SK-MEL-5 (cell line): ENCODE data around the gene ATL1. TPM values are rescaled to one million over a fixed set of nuclear protein-coding genes. Genes with fewer than 3 reads are reported as not detected.

ENCODE experiments used
- DNase-seq: peaks from one replicate; pipeline ENCODE4 v3.0.0-alpha.2; 2016; ENCODE audit warnings: low read depth, low spot score
- in situ Hi-C: cut with HindIII; loops from 2 replicates; pipeline ENCODE4 v1.10.0; 2016; ENCODE audit warnings: low sequenced_read_pairs, high pct_unique_total_duplicates, low pct_unique_long_range_greater_than_20kb
- small RNA-seq, 2 experiments: library from RNA; depleted of rRNA; stranded (forward); fragments of <200 nt; gene quantifications; one replicate each; pipeline ENCODE3, GENCODE V24; 2014
- total RNA-seq: library from RNA; depleted of rRNA; stranded (reverse); fragments of >200 nt; shearing (Covaris generic); gene quantifications from 2 replicates; pipeline ENCODE4 v1.2.3, GENCODE V29; 2014; rRNA removed

Gene ATL1
- total RNA-seq, 1 experiment from 2014 or later: 4.5 TPM

DNA sequence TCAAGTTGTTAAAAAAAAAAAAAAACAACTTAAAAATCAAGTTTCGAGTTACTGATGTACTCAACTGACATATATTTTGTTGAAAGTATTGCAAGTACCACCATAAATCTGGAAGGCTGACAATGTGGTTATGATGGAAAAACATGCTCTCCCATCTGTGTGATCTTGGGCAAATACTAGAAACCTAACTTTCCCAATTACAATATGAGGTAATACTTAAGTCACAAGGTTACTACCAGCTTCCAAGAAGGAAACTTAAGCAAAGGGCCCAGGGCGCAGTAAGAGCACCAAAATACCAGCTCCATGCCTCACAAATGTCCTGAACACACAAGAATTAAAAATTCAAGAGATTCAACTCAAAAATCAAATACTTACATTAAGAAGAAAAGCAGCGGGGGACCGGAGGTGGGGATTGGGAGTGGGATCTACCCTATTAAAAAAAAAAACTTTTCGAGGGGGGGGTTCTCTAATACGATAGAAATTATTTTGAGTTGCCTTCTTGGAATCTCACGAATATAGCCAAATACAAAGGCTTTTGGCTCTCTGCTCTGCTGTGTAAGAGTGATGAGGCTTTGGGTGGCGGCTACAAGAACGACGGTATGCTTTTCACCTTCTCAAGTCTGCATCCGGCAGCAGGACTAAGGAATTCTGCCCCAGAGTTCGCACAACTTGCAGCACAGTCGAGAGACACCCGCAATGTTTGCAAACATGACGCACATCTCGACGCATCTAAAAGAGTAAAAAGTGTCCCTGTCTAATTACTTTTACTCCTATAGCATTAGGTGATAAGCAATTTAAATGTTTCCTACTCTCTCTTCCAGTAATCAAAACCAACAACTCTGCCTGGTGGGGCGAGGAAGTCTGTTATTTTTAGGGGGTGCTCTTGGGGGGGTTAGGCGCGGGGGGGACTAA lies 107.1 kb downstream of the ATL1 start:
- peak; percentile 59 for DNase-seq
- in situ Hi-C loops: no loop called here

DNA sequence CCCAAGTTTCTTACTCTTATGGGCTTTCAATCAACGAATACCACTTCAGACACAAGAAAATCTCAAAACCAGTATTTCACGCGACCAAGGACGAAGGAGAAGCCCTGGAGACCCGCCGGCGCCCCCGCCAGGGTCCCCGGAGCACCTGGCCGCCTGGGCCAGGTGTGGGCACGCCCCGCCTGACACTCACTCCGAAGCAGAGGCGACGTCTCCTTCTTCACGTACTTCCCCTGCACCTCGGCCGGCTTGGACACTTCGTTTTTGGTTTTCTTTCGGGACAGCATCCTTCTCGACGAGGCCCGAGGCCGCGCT lies 107.7 kb downstream of the ATL1 start:
- in situ Hi-C loops: no loop called here
- DNase-seq: no peak

DNA sequence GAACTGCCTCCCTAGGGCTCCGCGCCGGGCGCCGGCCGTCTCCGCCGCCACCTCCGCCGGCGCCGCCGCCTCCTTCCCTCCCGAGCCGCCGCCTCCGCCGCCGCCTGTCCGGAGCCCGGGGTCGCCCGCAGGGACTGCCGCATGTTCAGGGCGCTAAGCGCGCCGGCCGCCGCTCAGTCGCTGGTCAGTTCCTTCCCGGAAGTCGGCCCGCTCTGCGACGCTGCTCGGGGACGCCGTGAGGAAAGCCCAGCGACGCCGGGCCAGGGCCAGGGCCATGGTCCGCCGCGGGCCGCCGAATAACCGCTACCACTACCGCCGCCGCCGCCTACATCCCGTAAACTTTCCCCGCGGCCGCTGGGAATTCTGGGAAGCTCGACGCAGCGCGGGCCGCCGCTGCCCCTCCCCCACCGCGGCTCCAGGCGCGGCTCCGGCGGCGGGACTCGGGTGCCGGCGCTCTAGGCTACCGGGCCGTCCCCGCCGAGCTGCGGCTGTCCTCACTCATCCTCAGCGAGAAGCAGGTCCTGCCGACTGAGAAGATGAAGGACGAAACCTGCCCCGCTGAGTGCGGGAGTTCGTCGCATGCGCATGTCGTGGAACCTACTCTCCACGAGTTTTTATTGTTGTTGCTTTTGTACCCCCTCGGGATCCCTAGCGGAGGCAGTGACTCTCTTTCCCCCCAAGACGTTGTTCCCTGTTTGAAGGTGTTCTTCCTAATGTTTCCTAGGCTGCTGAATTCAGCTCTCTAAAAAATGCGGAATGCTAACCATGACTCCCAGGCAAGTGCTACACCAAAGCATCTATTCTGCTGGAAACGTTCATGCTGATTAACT lies 108.3 kb downstream of the ATL1 start, which contains the start of gene SAV1:
Gene SAV1 (minus strand): TSS at position 311 of the 830 bp plus-strand sequence. CDS start 339 bp downstream, outside the sequence.
- in situ Hi-C loops: no loop called here
- DNase-seq: peak; percentile 83

GRCh38 chr14:50668826-50669143 lies 108.8 kb downstream of the ATL1 start:
- no peak for DNase-seq
- in situ Hi-C loops: no loop called here

DNA sequence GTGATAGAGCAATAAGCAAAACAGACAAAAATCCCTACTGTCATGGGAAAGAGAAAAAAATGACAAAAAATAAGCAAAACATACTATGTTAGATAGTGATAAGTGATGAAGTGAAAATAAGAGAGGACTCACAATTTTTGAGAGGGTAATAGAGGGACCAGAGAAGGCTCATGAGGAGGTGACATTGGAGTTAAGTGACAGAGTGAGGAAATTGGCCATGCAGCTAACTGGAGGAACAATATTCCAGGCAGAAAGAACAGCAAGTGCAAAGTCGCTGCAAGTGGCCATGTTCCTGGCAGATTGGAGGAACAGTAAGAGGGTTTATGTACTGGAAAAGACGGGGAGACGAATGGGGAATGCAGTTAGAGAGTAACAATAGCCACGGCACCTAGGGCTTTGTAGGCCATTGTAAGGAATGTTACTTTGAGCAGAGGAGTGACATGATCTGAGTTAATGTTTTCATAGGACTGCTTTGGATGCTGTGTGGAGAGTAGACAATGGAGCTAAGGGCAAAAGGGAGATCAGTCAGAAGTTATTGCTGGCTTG lies 109.6 kb downstream of the ATL1 start:
- DNase-seq: no peak
- in situ Hi-C loops: no loop called here

DNA sequence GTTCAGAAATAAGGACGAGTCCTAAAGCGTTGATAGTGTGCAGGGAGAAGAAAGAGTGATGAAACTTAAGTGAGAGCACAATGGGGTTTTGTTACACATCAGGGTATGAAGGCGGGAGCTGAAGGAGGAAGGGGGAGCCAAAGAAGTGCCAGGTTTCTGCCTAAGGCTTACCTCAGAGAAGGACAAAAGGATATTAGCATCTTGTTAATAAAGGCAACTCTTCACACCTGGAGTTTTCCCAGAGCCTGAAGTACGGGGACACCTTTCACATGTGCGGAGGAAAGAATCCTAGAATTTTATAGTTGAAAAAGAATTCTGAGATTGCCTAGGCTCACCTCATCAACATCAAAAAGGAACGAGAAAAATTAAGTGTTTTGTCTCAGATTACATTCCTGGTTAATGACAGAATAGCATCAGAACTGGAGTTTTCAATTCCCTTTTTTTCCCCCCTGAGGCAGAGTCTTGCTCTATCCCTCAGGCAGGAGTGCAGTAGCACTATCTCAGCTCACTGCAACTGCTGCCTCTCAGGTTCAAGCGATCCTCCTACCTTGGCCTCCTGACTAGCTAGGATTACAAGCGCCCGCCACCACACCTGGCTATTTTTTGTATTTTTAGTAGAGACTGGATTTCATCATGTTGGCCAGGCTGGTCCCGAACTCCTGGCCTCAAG lies 110.4 kb downstream of the ATL1 start:
- DNase-seq: peak; percentile 36
- in situ Hi-C loops: no loop called here

- in situ Hi-C loops: no loop called here
- DNase-seq: no peak
Measured at GRCh38 chr14:50670866-50671256, 110.9 kb downstream of the ATL1 start.

GRCh38 chr14:50675597-50675996 lies 115.7 kb downstream of the ATL1 start:
- in situ Hi-C loops: no loop called here
- no peak for DNase-seq

GRCh38 chr14:50676814-50677516 lies 117.0 kb downstream of the ATL1 start:
- in situ Hi-C loops: no loop called here
- no peak for DNase-seq

DNA sequence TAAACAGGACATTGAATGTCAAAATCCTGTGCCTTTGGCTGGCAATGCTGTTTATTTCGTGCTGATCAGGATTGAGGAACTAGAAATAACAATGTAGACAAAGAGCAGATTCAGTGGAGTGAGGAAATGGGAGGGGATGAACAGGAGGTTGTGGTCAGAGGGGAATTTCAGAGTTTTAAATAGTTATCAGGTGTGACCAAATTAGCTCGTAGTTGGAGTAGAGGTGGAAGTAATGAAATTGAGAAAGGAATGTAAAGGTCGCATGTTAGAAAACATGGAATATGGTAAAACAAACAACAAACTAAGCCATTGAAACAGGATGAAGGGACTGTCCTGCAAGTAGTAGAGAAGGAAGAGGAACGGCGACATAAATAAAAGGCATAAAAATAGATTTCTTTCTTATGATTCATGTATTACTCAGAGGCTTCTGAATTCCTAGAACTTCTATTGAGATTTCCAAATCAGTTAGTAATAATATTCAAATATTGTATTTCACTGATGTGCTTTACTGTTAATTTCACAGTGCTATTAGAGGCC lies 117.7 kb downstream of the ATL1 start:
- peak; percentile 66 for DNase-seq
- in situ Hi-C loops: no loop called here

DNA sequence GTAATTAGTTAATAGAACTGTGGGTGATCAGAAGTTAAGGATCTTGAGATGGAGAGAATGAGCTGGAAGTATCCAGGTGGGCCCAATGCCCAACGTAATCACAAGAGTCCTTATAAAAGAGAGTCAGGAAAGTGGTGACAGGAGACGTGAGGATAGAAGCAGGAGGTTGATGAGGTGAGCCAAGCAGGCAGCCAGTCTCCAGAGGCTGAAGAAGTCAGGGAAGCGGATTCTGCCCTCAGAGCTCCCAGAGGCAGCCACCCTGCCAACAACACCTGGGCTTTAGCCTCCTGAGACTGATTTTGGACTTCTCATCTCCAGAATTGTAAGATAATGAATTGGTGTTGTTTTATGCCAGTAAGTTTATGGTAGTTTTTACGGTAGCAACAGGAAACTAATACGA lies 118.2 kb downstream of the ATL1 start:
- DNase-seq: no peak
- in situ Hi-C loops: no loop called here

- in situ Hi-C loops: no loop called here
- DNase-seq: no peak
Measured at GRCh38 chr14:50679674-50680073, 119.7 kb downstream of the ATL1 start.

Small RNA genes within 50 kb of the gene (small RNA-seq; reads per million reads assigned to genes)
- gene RN7SL452P: 0 to 0.02 reads per million in 2 experiments
- gene SNRPGP1: 0 reads per million in 2 experiments

Other genes with a start within 250 kb of the ATL1 start
- gene L2HGDH, start 247.9 kb upstream of the ATL1 start, total RNA-seq: 6.4 and 8.5 TPM in 2 replicates
- 13.0 and 14.2 TPM in 2 replicates for gene DMAC2L, start 247.8 kb upstream of the ATL1 start, total RNA-seq
- gene CDKL1, start 163.3 kb upstream of the ATL1 start, total RNA-seq: 3.6 and 89.0 TPM in 2 replicates
- 34.3 and 38.4 TPM in 2 replicates for gene MAP4K5, start 27.6 kb upstream of the ATL1 start, total RNA-seq
- 26.3 and 27.4 TPM in 2 replicates for gene SAV1, start 108.2 kb downstream of the ATL1 start, total RNA-seq